HG02870 (cell line): Measurements from ENCODE around the gene TEK.
"Not testable (repeated sequence)": the region's sequence is repeated elsewhere in the genome, so short reads cannot be mapped to it uniquely, and the experiment has no call there.

Source experiments
- ATAC-seq: cut with Tn5 transposase; IDR thresholded peaks from one replicate; pipeline ENCODE4 v1.9.1; 2021; ENCODE audit warnings: mild to moderate bottlenecking, moderate library complexity; ENCODE audit not compliant: unreplicated experiment

TEK gene

GRCh38 chr9:27108981-27109541 lies at the start of gene TEK:
TEK (plus strand) TSS chr9:27109225; CDS start chr9:27109591, 366 bp downstream.
- ATAC-seq: no peak

DNA sequence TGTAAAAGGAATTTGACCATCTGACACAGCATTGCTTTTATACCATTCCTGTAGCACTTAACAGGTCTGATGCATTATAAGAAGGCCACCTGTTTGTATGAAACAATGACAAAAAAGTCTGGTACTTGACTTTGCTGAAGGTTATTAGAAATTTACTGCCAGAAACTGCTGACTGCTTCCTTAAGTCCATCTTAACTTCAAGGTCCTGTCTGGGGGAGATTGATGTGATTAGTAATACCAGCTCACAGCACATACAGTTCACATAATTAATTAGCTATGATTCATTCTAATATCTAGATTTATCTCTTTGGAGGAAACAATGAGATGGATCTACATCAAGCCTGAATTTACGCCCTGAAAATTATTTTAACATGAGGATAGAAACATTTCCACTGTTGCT lies 49.6 kb upstream of the TEK start:
- no peak for ATAC-seq

DNA sequence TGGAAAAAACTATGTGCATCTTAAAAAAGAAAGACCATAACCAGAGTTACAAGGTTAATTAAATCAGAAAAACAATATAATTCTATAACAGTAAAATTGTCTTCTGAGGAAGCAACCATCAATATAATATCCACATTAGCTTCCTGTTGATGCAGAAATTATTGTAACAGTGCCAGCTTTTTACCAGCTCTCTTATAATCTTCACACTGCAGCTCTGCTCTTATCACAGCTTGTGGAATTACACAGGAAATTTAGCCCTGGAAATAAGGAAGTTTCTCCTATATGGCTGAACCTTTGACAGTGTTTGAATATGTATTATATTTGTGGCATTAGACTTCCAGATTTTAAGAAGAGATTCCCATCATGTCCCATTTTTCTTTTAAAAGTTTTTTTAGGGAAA lies 49.1 kb upstream of the TEK start:
- no peak for ATAC-seq

DNA sequence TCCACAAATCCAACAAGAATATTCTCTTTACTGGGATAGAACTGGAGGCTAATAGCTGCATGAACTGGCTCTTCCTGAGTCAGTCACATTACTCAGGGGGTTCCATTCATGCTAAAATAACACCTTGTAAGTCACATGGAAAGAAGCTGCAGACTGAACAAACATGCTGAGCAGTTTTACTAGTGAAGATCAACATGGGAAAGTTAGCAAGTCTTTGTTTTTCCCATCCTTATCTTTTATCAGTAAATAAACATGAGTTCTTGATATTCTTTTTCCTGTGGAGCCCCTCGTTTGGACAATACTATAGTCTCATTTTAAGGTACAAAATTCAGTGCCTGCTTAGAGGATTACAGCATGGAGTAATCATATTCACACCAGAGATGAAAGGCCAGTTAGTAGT lies 43.7 kb upstream of the TEK start:
- ATAC-seq: no peak

DNA sequence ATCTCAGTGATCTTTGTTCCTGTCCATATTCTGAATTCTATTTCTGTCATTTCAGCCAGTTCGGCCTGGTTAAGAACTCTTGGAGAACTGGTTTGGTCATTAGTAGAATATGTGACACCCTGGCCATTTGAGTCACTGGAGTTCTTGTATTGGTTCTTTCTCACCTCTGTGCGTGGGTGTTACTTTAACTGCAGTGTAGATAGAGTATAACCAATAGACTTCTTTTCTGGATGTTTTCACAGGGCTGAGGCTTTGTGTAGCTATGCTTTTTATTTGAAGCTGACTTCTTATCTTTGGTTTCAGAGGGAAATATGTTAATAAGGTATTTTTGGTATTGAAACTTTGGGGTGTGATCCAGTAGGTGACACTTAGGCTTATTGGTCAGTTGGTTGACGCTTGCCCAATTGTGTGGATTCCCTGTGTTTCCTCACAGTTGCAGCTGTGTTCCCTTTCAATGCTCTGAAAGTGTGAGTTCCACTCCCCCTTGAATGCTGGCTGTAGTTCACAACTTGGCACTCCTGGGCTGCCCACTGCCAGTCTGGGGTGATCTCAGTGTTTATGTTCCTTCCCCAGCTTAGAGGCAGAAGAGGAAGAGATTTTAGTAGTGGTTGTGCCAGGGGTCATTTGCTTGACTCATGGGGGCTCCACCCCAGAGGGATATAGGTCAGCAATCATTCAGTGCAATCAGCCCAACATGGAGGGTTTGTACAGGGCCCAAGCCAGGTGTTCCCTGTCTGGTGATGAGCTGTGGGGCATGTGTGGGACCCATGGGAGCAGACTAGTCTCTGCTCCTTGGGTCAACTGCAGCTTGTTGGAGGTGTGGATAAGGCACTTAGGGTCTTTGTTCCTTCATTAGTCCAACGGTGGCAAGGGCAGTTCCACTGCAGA lies 34.9 kb upstream of the TEK start:
- no peak for ATAC-seq

GRCh38 chr9:27078685-27079084 lies 30.3 kb upstream of the TEK start:
- ATAC-seq: no peak

DNA sequence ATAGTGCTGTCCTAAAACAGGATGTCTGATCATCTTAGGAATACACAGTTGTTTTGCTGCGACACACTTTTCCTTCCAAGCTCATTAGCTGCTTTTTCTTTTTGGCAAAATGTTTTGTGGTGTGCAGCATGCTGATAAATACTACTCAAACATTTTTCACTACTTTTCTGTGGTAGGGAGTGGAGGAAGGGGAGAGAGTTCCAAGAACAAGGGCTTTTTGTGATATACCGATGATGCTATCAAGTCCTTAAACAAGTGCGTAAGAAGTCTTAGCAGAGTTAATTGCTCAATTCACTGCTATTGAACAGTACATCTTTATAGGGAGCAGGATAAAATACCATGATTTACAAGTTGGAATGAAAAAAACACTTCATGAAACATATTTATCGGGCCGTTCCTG lies 23.6 kb upstream of the TEK start:
- no peak for ATAC-seq

GRCh38 chr9:27086818-27087680 lies 22.0 kb upstream of the TEK start:
- no peak for ATAC-seq

- ATAC-seq: no peak
Measured at GRCh38 chr9:27088981-27089380, 20.0 kb upstream of the TEK start.

DNA sequence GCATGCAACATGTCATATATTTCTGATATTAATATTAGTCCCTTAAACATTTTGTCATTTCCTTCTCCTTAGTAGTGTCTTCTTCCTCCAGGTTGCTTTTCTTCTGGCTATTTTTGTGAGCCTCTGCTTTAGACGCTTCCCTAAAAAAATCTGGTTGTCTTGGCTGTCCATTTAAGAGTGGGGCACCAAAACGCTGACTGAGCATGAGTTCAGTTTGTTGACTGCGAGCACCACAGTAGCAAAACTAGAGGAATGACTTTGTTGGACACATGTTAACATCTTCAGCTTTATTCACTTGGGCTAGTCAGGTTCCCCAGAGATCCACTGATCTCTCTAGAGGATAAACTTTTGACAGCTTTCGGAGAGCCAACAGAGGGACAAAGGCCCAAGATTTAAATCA lies 19.3 kb upstream of the TEK start:
- no peak for ATAC-seq

- ATAC-seq: no peak
Measured at GRCh38 chr9:27090231-27090630, 18.8 kb upstream of the TEK start.

GRCh38 chr9:27090711-27091110 lies 18.3 kb upstream of the TEK start:
- no peak for ATAC-seq

GRCh38 chr9:27092496-27092895 lies 16.5 kb upstream of the TEK start:
- not testable (repeated sequence) for ATAC-seq

GRCh38 chr9:27093384-27094067 lies 15.5 kb upstream of the TEK start:
- not testable (repeated sequence) for ATAC-seq

DNA sequence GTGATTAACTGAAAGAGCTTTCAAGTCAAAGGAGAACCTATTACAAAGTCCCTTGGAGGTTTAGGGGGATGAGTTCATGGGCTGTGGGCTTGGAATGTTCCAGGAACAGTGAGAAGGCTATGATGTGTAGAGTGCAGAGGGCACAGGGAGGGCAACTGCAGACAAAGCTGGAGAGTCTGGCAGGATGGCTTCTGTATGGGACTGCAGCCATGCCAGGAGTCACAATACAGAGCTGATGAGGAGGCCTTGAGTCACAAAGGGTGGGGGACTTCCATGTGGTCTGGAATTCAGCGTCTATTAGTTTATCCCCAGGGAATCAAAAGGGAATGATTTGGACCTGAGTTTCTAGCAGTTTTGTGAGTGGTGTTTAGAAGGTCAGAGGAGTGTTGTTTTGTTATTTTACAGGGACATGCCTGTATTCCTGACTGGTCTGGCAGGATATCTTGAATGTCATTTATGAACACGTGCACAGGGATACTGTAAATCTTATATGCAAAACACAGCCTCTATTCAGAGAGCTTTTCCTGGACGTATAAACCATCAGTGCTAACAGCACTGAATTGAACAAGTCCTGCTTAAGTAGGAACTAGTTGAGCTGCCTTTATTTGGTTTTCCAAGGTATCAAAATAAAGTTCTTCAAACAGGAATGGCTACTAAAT lies 14.3 kb upstream of the TEK start:
- no peak for ATAC-seq

DNA sequence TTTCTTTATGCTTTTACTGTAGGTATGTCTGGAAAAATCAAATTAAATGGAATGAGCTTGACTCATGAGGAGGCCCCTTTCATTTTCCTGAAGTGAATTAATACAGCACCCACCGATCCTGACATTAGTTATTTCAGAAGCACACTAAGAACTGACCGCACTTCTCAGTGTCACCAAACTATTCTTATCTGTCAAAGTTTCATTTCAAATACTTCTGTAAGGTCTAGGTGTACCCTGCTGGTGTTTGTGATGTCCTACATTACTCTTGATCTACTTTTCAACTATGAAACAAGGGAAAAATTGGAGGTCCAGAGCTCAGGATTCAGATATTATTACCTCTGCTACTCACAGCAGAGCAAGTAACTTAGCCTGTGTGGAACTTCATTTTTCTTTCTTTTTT lies 1.8 kb upstream of the TEK start:
- no peak for ATAC-seq

GRCh38 chr9:27109621-27110020 lies 596 bp downstream of the TEK start:
- ATAC-seq: no peak

DNA sequence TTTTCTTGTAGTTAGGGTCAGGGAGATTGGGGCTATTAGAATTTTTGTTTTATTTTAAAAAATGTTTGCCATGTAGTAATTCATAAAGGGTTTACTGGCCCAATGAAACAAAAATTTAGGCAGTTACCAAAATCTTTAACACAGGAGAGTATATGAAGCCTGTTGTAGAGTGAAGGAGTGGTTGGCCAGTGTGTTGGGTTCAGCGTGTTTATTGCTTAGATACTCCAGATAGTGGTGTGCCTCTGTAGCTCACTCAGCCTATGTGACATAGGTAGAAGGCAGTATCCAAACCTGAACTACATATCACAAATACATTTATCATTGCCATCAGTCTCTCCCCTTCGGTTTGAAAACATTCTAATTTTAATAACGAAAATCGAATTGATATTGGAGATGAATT lies 1.2 kb downstream of the TEK start:
- ATAC-seq: no peak

- ATAC-seq: no peak
Measured at GRCh38 chr9:27112235-27112634, 3.2 kb downstream of the TEK start.

DNA sequence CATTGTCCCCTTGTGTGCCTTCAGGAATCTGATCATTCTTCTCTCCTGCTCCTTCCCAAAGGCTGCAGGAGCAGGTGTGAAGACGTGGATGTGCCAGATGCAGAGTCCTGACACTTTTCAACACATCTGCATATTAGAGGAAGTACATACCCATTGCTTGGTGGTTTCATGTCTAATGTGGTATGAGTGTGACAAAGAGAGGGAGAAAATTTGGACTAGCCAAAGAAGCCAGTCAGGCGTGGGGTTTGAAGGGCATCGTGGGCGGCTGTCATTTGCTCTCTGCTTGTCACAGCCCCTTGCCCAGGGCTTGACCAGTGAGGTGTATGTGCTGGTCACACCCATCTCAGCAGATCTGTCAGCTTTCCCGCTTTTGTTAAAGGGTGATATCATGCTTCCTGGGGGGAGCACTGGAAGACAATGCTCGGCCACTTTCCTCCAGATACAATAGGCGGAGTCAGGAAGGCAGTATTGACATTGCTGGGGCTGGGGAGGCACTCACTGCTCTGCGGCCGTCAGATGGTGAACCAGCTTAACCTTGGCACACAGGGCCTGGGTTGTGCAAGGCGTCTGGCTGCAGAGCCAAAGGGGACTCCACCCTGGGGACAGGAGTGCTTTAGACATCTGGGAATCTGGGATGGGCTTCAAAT lies 8.6 kb downstream of the TEK start:
- no peak for ATAC-seq
